Activated T-helper 1 cell treated with Interleukin-2 at 50 U/mL for 16 hours (primary cell): ENCODE results near the gene ATP11A.

Source experiments
- DNase-seq: peaks from one replicate; pipeline ENCODE4 v3.0.0-alpha.2; 2020; ENCODE audit warnings: low read depth

Gene ATP11A

DNA sequence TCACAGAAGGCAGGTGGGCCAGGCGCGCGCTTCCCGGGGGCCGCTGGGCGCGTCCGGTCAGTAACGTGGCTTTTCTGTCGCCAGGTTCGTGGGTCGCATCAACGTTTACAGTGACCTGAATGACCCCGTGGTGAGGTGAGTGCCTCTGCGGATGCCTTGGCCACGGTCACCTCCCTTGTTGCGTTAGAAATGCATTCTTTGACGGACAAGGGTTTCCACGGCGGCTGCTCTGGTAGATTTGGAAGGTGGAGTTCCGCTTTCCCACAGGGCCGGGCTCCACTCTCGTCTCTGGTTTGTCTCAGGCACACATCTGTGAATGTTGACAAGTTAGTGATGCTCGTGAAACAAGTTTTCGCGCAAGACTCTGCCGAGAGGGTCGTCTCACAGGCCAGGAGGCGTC is 130.0 kb downstream of the ATP11A start:
- DNase-seq: no peak

DNA sequence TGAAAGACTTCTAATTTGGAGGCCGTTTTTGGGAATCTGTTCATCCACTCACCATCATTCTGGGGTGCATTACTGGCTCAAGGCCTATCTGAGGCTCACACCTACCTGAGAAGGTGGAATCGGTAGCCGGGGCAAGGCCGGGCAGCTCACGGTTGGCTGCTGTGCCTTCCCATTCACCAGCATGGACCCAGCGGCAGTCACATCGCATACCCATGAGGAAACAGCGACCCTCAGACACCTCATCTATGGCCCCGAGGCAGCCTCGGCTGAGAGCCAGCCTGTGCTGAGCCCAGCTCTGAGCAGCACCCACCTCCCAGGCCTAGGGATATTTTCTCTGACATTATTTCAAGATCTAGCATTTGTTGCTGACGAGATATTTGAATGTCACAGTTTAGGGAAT is 130.5 kb downstream of the ATP11A start:
- no peak for DNase-seq

DNA sequence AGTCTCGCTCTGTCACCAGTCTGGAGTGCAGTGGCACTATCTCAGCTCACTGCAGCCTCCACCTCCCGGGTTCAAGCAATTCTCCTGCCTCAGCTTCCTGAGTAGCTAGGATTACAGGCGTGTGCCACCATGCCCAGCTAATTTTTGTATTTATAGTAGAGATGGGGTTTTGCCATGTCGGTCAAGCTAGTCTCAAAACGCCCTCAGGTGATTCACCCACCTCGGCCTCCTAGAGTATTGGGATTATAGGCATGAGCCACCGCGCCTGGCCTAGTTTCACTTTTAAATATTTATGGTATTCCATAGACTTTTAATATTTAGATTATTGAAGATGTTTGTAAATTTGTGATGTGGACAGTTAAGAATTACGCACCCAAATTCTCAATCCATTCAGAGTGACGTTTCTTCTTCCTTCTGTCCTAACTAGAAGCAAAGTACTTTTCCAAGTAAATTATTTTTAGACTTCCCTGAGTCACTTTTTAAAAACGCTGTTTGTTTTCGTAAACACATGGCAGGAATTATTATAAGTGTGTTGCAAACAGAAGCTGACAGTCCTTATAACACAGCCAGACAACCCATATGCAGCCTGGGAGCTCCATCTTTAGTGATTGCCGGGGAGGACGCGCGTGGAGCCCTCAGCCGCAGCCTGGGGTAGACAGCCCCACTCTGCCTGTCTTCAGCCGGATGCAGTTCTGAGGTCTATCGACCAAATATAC is 131.7 kb downstream of the ATP11A start:
- DNase-seq: no peak

DNA sequence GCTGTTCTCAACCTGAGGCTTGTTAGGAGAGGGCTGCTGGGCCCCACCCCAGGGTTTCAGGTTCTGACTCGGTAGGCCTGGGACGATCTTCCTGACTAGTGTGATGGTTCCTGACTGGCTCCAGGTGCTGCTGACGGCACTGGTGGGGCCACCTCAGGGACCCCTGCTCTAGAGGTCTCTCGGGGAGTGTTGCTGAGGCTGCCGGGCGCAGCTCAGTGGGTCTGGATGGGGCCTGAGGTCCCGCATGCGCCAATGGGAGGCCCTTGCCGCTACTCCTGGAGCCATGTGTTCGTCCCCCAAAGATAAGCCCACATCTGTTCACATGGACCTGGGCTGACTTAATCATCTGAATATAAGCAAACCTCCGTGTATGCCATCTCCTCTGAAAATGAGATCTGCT is 133.0 kb downstream of the ATP11A start:
- no peak for DNase-seq

DNA sequence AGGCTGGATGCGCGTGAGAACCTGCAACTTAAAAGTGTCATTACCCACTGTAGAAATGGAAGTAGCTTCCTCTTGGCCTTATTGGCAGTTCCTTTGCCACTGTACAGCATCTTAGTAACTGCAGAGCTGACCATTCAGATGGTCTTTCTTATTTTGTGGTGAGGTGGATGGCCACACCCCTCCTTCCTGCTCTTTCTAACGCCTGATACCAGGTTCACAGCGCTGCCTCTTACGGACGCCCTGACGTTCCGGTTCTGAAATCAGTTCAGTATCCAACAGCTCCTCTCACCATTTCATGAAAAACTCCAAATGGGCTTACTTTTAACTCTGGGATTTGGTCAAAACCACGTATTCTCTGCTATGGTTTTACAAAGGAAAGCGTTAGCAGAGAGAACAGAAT is 134.6 kb downstream of the ATP11A start:
- no peak for DNase-seq

DNA sequence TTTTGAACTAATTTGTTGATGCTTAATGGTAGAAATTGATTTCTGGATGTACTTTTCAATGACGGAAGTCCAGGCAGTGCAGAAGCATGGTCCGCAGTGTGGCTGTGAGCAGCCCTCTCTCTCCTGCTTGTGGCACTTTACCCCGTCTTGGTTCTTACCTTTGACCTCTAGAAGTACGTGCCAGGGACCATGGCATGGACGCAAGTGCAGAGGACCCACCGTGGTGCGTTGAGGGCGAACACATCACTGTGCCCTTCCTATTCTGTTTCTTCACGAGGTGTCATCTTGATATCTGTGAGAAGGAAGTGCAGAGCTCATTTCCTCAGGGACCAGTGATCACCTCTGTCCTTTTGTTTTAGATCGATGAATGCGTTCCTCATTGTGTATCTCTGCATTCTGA is 135.2 kb downstream of the ATP11A start:
- no peak for DNase-seq

DNA sequence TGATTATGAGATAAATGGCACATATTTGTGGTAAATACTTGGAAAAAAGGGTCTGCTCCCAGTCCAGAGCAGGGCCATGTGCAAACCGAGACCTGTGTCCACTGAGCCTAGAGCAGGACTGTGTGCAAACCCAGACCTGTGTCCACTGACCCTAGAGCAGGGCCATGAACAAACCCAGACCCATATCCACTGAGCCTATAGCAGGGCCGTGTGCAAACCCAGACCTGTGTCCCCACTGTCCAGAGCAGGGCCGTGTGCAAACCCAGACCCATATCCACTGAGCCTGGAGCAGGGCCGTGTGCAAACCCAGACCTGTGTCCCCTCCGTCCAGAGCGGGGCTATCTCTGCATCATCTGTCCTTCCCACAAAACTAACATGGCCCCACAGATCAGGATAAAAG is 136.0 kb downstream of the ATP11A start:
- no peak for DNase-seq

DNA sequence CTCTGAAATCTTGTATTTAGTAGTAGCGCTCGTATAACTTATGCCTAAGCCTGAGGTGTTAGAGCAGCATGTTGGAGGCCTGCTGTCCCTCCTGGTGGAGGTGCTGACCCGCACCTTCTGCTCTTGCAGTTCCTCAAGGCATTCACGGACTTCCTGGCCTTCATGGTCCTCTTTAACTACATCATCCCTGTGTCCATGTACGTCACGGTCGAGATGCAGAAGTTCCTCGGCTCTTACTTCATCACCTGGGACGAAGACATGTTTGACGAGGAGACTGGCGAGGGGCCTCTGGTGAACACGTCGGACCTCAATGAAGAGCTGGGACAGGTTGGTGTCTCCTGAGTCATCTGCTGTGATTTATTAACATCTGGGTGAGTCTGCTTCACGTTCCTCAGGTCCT is 136.7 kb downstream of the ATP11A start:
- no peak for DNase-seq

DNA sequence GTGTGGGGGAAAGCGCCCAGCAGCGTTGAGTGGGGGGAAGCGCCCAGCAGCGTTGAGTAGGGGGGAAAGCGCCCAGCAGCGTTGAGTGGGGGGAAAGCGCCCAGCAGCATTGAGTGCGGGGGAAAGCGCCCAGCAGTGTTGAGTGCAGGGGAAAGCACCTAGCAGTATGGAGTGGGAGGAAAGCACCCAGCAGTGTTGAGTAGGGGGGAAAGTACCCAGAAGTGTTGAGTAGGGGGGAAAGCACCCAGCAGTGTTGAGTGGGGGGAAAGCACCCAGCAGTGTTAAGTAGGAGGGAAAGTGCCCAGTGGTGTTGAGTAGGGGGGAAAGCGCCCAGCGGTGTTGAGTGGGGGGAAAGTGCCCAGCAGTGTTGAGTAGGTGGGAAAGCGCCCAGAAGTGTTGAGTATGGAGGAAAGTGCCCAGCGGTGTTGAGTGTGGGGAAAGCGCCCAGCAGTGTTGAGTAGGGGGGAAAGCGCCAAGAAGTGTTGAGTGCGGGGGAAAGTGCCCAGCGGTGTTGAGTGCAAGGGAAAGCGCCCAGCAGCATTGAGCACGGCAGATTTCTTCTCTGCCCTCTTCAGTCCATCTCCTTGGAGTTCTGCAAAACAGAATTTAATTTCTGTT is 138.4 kb downstream of the ATP11A start:
- DNase-seq: no peak

DNA sequence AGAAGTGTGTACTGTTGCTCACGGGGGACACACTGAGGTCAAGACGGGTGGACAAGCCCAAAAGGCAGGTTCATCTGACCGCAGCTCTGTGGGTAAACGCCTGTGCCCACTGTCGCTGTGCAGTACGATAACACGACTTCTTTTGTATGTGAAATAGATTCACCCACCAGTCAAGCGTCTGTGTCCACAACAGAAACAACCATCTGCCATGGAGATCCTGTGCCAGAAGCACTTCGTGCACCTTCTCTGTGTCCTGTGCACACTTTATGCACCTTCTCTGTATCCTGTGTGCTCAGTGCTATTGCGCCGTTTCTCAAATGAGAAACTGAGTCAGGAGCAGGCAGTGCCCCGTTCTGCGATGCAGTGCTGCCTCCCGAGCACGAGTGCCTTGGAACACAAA is 138.9 kb downstream of the ATP11A start:
- DNase-seq: no peak

DNA sequence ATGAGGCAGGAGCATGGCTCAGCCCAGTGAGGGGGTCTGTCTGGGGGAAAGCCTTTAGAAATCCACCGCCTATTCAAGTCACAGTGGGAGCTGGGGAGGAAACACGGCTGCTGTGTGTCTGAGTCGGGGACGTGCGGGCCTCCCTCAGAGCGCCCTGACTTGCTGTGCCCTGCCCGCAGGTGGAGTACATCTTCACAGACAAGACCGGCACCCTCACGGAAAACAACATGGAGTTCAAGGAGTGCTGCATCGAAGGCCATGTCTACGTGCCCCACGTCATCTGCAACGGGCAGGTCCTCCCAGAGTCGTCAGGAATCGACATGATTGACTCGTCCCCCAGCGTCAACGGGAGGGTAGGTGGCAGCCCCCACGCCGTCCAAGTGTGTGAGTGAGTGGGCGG is 141.4 kb downstream of the ATP11A start:
- DNase-seq: no peak

DNA sequence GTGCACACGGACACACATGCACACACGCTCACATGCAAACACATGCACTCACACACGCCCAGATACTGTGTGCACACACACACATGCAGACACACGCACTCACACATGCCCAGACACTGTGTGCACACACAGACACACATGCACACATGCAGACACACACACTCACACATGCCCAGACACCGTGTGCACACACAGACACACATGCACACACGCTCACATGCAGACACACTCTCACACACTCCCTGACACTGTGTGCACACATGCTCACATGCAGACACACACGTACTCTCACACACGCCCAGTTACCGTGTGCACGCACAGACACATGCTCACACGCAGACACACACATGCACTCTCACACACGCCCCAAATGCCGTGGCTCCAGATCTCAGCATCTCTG is 142.0 kb downstream of the ATP11A start:
- DNase-seq: no peak

DNA sequence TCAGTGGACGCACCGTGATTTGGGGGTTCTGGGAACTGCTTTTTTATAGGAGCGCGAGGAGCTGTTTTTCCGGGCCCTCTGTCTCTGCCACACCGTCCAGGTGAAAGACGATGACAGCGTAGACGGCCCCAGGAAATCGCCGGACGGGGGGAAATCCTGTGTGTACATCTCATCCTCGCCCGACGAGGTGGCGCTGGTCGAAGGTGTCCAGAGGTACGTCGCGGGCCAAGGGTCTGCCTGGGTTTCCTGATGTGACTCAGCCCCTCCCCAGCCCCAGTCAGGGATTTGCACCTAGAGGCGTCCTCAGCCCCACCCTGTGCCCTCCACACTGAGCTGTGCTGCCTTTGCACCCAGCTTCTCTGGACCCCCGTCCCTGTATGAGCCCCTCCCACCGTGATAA is 143.0 kb downstream of the ATP11A start:
- DNase-seq: no peak

DNA sequence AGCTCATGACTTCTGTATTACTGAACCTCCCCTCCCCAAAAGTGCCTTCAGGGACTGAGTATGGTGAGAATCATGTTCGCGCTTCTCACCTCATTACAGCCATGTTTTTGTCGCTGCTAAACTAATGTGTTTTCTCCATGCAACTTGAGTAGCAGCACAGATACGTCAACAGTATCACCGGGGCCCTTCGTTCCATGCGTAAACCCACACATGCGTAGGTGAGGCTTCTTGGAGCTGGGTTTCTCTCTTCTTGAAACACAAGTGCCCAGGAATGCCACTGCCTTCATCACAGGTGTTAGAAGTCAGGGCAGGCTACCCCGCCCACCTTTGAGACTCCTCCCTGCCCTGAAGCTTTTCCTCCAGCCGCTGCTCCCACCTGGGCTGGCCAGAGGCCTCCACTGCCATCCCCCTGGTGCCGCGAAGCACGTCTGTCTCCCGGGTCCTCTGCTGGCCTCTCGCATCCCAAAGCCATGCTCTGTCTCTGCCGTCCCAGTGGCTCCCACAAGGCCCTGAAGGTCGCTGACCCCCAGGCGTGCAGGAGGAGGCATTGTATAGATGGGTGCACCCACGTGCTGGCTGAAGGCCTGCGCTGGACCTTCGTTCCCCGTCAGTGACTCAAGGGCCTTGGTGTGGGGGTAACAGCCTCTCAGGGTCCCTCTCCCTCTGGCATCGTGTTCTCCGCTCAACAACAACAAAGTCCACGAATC is 143.9 kb downstream of the ATP11A start:
- no peak for DNase-seq

DNA sequence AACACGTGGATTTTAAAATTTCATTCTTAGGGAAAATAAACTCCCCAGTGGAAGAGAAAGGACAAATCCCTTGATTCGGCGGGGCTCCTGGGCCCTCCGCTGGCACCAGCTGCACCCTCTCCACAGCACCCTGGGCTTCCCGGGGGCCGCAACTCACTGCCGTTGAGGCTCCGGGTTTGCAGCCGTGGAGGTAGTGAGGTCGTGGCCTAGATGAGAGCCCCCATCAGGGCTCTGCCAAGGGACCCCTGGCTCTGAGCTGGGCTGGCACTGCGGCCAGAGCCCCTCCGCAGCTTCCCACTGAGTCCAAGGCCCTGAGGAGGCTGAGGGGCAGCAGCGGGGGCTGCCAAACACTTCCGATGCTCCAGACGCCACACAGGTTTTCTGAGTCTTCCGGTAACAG is 145.5 kb downstream of the ATP11A start:
- DNase-seq: no peak

DNA sequence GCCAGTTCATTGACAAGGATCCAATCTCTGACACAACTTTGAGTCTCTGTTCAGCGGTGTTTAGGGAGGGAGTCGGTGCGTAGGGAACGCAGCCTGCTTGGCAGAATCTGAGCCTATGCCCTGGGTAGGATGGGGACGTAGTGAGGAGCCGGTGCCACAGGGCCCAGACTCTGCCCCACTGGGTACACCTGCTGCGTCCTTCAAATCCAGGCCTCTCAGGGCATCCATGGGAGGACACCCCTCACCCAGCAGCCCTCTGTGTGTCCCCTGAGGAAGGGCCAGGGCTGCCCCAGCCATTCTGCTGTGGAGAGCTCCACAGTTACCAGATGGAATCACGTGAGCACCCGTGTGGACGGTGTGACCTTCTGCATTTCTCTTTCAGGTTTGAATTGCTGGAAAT is 146.0 kb downstream of the ATP11A start:
- no peak for DNase-seq

DNA sequence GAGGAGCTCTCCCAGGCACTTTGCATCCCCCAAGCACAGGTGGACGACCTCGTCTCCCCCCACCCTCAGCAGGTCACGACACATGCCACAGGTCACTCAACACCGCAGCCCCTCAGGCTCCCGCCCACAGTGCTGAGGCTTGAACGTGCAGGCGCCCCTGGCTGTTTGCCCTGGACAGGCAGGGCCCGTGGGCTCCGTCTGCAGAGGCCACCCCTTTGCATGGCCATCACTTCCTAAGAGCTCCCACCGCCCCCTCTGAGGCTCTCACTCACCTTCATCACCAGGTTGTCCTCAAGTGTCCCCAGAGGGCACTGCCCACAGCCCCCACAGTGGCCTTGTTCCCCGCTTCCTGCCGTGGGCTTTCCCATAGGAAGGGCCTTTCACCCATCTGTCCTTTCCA is 147.1 kb downstream of the ATP11A start:
- DNase-seq: no peak

DNA sequence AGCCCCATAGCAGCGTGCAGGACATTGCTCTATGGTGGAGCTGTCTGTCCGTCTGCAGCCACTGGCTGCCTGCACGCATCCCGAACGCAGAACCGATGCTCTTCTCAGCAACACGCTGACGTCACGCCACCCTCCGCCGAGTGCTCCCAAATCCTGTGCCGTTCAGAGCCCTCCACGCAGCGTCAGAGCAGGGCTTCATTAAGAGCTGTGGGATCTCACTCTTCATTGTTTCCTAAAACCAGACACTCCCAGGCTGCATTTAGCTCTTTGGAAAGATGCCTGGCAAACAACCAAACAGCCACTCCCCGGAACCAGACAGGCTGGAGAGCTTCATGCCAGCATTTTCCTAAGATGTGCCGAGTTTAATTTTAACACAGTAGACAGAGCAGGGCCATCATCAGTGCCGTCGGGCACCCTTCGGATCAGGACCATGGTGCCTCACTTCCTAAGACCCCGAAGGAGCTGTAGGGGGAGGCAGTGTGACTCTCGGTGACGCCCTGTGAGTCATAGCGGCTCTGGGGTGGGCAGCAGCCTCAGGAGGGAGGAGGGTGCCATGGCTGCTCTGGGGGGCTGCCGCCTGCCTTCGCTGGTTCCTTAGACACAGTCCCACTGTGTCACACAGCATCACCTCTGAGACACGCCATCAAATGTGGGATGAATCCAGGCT is 147.7 kb downstream of the ATP11A start:
- no peak for DNase-seq

DNA sequence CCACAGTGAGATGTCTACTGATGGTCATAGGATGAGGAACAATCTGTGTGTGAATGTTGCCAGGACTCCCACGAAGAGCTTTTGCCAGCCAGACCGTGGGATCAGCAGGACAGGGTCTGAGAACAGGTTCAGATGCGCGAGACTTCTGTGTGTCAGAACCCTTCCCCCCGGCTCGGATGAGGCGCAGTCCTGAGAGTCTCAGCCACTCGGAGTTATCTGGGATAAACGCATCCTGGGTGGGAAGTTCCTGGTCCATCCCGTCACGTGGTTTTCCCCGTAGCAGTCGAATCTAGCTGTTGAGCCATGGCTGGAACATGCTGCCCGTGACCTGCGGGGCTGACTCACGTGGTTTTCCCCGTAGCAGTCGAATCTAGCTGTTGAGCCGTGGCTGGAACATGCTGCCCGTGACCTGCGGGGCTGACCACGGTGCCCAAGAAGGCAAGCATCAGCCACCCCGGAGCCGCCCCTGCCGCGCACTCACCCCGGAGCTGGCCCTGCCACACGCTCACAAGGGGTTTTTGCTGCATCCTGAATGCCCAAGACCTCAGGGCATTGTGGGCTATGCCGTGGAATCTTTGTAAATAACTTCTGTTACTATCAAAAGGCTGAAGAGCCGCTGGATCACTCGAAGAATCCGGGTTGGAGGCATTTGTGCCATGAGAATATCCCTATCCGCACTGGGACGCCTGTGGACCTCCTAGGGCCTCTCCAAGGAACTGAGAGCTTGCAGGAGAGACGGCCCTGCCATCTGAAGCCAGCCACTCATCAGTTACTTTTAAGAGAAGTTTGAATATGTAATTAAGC is 148.4 kb downstream of the ATP11A start:
- DNase-seq: no peak

DNA sequence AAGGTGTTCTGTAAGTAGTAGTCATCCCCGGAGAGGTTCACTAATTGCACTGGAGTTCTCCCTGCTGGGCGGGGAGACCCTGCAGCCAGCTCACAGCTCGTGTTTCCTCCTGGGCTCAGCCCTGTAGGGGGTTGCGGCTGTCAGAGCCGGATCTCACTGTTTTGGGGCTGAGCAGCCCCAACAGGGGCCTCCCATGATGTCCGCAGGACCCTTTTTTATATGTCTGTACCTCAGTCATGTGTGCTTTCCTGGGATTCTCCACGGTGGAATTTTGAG is 148.9 kb downstream of the ATP11A start:
- DNase-seq: no peak

DNA sequence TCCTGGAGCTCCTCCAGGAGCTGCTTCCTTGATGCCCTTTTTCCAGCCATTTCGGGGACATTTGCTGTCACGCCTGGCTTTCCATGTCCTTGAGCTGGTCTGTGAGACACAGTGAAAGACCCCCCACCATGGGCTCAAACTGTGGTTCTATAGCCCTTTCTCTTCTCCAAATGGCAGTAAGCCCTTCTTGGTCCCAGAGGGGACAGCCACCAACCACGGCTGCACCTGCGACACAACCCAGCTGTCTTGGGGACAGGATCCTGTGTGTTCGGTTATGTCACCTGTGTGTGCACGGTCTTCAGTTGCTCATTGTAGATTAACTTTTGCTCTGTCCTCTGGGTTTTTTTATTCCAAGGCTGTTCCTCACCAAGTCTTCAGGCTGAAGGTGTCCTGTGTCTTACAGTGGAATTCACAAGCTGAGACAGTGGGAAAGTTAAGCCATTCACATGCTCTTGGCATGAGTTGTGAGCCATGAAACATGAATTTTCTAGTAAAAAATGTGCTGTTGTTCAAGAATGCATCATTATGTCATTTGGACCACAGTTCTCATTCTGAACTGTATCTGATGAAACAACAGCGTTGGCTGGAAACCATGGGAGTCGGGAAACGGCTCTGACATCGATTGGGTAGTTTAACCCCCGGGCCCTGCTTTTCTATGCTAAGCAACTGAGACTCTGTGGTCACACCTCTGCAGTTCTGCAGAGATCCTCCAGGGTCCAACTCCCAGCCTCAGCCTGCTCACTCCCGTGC is 149.7 kb downstream of the ATP11A start:
- DNase-seq: no peak
